NCI-H524 (cell line): ENCODE measurements around the gene CUBN.

ENCODE experiments used
- DNase-seq, 2 experiments: peaks; one replicate each; lab custom pipeline; 2025; lab: John Stamatoyannopoulos, UW

CUBN gene

GRCh38 chr10:16950656-16951601, 178.7 kb downstream of the CUBN start:
- DNase-seq = no peak

- no peak for DNase-seq
Measured at GRCh38 chr10:16949816-16950215, 179.8 kb downstream of the CUBN start.

- DNase-seq = no peak
Measured at GRCh38 chr10:16948361-16948760, 181.2 kb downstream of the CUBN start.

GRCh38 chr10:16947069-16947468, 182.5 kb downstream of the CUBN start:
- DNase-seq = peak in 1 of 2 experiments; percentile 33

- DNase-seq = peak in 1 of 2 experiments; percentile 37
Measured at GRCh38 chr10:16945593-16945992, 184.0 kb downstream of the CUBN start.

- DNase-seq = no peak
Measured at GRCh38 chr10:16944986-16945385, 184.6 kb downstream of the CUBN start.

GRCh38 chr10:16944402-16944801, 185.2 kb downstream of the CUBN start:
- peak in 1 of 2 experiments; percentile 22 for DNase-seq

GRCh38 chr10:16943295-16944285, 186.0 kb downstream of the CUBN start:
- DNase-seq = no peak

- DNase-seq = no peak
Measured at GRCh38 chr10:16942381-16943078, 187.1 kb downstream of the CUBN start.

GRCh38 chr10:16941870-16942269, 187.7 kb downstream of the CUBN start:
- no peak for DNase-seq

GRCh38 chr10:16941067-16941466, 188.5 kb downstream of the CUBN start:
- no peak for DNase-seq

GRCh38 chr10:16938952-16939351, 190.7 kb downstream of the CUBN start:
- no peak for DNase-seq

GRCh38 chr10:16934461-16934860, 195.2 kb downstream of the CUBN start:
- DNase-seq = no peak

GRCh38 chr10:16933783-16934182, 195.8 kb downstream of the CUBN start:
- no peak for DNase-seq

GRCh38 chr10:16931930-16932329, 197.7 kb downstream of the CUBN start:
- no peak for DNase-seq

GRCh38 chr10:16930540-16930939, 199.1 kb downstream of the CUBN start:
- DNase-seq = no peak

- DNase-seq = no peak
Measured at GRCh38 chr10:16929069-16929468, 200.5 kb downstream of the CUBN start.

GRCh38 chr10:16927546-16927945, 202.1 kb downstream of the CUBN start:
- DNase-seq = no peak

- DNase-seq = no peak
Measured at GRCh38 chr10:16923726-16924125, 205.9 kb downstream of the CUBN start.

- DNase-seq = no peak
Measured at GRCh38 chr10:16923309-16923708, 206.3 kb downstream of the CUBN start.

GRCh38 chr10:16919121-16919982, 210.3 kb downstream of the CUBN start:
- DNase-seq = no peak
